ENCODE results near the gene MFSD6L.

Gene MFSD6L

GRCh38 chr17:8791248-8791909, 7.8 kb downstream of the MFSD6L start:
- no peak for DNase-seq

GRCh38 chr17:8789743-8790142, 9.4 kb downstream of the MFSD6L start:
- no peak for DNase-seq

DNA sequence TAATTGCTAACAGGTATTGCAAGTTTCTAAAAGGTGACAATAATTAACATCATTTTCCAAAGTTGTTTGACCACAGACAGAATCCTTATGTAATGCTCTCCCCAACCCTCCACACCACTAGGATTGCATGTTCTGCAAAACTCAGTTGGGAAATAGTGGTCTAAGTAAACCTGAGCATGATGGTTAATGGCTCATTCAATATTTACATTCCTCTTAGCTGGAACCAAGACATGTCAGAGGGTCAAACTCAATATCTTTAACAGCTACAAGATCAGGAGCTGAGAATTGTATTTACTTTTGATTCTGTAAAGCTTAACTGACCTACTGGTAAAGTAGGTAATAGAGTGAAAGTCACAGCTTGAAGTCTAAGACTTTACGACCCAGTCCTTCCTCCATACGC, 10.2 kb downstream of the MFSD6L start:
- no peak for DNase-seq

- DNase-seq = no peak
Observed at GRCh38 chr17:8785547-8786413, 13.4 kb downstream of the MFSD6L start.

GRCh38 chr17:8782176-8782575, 17.0 kb downstream of the MFSD6L start:
- no peak for DNase-seq

DNA sequence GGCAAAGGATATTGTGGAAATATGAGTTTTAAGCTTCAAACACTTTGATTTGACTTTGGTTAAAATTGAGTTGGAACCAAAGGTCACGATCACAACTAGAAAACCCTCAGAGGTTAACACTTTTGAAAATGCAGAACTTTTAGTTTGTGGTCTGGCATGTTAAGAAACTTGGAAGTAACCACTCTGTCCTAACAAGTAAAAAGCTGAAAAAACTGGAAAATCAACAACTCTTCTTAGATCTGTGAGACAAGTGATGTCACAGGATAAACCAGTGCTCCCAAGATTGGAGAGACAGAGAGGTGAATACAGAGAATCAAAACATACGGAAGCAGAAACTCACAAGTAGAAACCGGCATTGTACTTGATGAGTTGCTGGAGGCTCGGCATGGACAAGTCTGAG, 17.4 kb downstream of the MFSD6L start:
- DNase-seq = no peak

DNA sequence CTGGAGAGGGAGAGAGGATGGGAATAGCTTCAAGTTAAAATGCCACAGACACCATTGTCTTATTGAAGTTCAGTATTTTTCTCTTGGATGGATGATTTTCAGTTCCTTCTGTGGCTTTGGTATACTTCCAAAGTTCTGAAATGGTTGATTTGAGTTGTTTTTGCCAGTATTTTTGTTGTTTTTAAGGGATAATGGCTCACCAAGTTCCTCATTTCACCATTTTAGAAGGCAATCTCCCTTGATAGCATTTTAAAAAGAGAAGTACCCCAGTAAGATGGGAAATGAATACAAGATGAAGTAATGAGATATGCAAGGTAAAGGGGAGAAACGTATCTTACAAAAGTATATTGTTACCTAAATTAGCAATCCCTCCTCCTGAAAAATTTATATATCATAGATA, 22.3 kb downstream of the MFSD6L start:
- DNase-seq = no peak

- no peak for DNase-seq
Observed at GRCh38 chr17:8776248-8776647, 22.9 kb downstream of the MFSD6L start.

DNA sequence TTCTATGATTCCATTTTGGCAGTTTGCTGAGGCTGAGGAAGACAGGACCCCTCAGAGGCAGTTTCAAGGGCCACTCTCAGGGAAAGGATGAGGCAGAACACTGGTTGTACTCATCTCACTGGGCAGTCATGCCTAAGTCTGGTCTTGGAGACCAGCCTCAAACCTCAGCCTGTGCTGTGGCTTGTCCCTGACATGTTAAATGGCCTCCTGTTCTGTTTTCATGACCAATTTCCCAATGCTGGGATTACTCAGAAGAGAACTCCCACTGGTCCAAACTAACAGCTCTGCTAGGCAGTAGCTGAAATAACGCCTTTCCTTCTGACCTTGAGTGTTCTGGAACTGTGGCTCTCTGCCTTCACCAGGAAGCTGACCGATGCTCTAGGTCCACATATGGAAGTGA, 32.4 kb downstream of the MFSD6L start:
- no peak for DNase-seq

DNA sequence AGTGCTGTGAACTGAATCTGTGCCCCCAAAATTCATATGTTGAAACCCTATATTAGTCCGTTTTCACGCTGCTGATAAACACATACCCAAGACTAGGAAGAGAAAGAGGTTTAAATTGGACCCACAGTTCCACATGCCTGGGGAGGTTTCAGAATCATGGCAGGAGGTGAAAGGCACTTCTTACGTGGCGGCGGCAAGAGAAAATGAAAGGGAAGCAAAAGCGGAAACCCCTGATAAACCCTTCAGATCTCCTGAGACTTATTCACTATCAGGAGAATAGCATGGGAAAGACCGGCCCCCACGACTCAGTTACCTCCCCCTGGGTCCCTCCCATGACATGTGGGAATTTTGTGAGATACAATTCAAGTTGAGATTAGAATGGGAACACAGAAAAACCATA, 37.2 kb downstream of the MFSD6L start:
- no peak for DNase-seq

DNA sequence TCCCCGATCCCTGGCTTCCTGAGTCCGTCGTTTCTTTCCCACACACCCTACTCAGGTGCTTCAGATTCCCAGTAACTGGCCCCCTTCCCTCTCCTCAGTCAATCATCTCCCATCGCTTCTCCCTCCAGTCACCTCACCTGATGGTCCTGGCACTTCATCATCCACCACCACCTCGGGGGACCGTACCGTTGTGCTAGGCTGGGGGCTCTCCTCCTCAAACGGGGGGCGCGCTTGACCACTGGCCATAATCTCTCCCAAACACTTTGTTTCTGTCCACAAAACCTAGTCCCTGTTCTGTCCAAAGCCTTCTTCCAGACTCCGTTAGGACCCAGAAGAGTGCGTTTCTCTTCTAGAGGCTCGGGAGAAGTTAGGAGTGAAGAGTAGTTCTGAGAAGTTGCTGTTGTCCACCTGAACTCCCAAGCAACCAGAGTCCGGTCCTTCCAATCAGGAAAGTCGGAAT, 41.0 kb downstream of the MFSD6L start, which contains the start of gene SPDYE4:
SPDYE4 (minus strand) TSS at position 410 of the 460 bp plus-strand sequence; CDS start at position 246, 164 bp downstream.
- DNase-seq = no peak

DNA sequence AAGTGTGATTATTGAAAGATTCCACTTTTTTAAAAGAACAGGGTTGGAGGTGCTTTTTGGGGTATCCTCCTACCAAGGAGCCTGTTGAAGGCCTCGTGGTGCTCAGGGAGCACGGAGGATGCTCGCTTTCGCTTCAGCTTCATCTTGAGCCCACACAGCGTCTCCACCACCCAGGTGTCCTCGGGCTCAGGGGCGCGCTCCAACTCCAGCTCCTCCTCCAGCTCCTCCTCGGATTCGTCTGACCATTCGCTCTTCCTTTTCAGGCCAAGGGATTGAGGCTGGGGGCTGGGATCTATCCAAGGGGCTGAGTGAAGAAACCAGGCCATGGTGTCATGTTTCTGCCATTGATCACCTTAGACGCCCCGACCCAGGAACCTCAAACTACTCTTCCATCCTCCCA, 42.0 kb downstream of the MFSD6L start:
- no peak for DNase-seq

DNA sequence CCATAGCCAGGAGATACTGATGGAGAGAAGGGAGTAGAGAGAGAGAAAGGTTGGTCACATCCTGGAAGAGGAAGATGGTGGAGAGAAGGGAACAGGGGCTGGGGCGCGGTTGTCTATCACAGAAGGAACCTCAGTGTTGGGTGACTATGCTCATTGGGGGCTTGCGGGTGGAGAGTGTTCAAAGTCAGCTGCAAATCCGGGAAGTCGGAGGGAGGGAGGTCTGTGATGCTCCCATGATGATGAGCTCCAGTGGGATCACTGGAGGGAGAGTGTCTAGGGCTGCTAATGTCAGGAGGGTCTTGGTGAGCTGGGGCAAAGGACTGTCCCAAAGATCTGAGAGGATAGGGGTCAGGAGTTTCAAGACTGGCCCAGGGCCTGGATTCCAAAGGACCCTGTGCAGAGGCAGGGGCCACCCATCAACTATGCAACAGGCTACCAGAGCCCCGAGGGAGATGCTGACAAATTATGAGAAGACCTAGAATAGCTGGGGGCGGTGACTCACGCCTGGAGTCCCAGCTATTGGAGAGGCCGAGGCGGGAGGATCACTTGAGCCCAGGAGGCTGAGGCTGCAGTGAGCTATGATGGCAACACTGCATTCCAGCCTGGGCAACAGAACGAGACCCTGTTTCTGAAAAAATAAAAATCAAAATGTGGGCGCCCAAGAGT, 43.4 kb downstream of the MFSD6L start:
- no peak for DNase-seq

DNA sequence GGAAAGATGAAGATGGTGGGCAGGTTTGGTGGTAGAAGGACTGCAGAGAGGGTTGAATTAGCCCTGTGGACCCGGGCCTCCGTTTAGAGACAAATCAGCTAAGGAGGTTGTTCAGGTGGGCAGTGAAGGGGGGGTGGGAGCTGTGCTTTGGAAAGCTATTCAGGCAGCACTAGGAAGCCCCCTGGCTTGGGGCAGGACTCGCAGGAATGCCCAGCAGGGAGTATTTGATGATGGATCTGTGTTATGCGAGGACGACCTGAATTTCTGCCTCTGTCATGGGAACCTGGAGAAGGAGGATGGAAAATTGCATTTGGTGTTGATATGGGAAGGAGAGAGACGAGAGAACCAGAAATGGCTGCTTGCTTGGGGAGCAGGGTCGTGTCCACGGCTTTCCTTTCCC, 44.3 kb downstream of the MFSD6L start:
- no peak for DNase-seq

DNA sequence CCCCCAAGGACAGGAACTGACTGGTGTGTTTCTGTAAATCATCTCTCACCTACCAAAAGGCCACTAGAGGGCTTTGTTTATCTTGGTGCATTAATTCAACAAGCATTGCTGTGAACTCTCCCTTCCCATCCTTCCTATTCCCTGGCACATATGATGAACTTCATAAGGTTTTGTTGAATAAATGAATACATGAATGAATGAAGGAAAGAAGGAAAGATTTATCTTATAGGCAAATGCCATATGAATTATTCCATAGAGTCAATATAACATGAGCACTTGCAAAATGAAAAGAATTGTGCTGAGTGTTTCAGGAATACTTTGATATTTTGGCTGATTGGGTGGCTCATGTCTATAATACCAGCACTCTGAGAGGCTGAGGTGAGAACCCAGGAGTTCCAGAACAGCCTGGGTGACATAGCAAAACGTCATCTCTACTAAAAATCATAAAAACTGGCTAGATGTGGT, 45.2 kb downstream of the MFSD6L start:
- DNase-seq = no peak

- DNase-seq = no peak
Observed at GRCh38 chr17:8753136-8753975, 45.8 kb downstream of the MFSD6L start.

GRCh38 chr17:8749616-8750015, 49.5 kb downstream of the MFSD6L start:
- DNase-seq = no peak

DNA sequence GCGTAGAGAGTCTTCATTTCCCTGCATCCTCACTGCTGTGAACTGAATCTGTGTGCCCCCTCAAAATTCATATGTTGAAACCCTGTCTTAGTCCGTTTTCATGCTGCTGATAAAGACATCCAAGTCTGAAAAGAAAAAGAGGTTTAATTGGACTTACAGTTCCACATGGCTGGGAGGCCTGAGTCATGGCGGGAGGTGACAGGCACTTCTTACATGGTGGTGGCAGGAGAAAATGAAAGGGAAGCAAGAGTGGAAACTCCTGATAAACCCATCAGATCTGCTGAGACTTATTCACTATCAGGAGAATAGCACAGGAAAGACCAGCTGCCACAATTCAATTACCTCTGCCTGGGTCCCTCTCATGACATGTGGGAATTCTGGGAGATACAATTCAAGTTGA, 51.4 kb downstream of the MFSD6L start:
- no peak for DNase-seq

Data from cerebellar nuclear complex (tissue), 1 donor.